ENCODE data around the gene LEFTY1. TPM values are rescaled to one million over a fixed set of nuclear protein-coding genes. Genes with fewer than 3 reads are reported as not detected.

LEFTY1 gene
- total and polyA plus RNA-seq, 9 of the 15 experiments (the other 6 are each of a cell fraction or from before 2014, with no cell fraction given): 0.07 to 0.24 (median 0.17) TPM; not detected in 5

GRCh38 chr1:225928186-225929175 is 39.5 kb upstream of the LEFTY1 start (continued):
- TF ChIP-seq ZNF280B (CRISPR knock-in tag; IDR thresholded peaks at IDR 0.05): no peak
- TF ChIP-seq ZBTB17 (CRISPR knock-in tag; IDR thresholded peaks at IDR 0.05): peak; percentile 96
- TF ChIP-seq ZNF224 (CRISPR knock-in tag; IDR thresholded peaks at IDR 0.05): no peak
- TF ChIP-seq PCBP1 (IDR thresholded peaks at IDR 0.05; ENCODE audit: low read depth, low read length, poor library complexity, severe bottlenecking): no peak
- peak; percentile 84 for TF ChIP-seq ZNF41 (CRISPR knock-in tag; conservative IDR thresholded peaks at IDR 0.05)
- TF ChIP-seq ESRRB (CRISPR knock-in tag; IDR thresholded peaks at IDR 0.05; ENCODE audit: borderline replicate concordance): peak; percentile 40; the same call in 1 of the 2 replicates
- no peak for TF ChIP-seq ZBTB8A (IDR thresholded peaks at IDR 0.05; ENCODE audit: partially characterized antibody)
- TF ChIP-seq TAF15 (IDR thresholded peaks at IDR 0.05; ENCODE audit: low read depth, low read length): no peak
- no peak for TF ChIP-seq ZNF121 (CRISPR knock-in tag; conservative IDR thresholded peaks at IDR 0.05)
- TF ChIP-seq ZNF445 (CRISPR knock-in tag; IDR thresholded peaks at IDR 0.05; ENCODE audit: low read depth): peak; percentile 51; the same call in 1 of the 2 replicates
- peak; percentile 64 for TF ChIP-seq ARHGAP35 (IDR thresholded peaks at IDR 0.05; ENCODE audit: partially characterized antibody)
- no peak for TF ChIP-seq ZNF77 (CRISPR knock-in tag; IDR thresholded peaks at IDR 0.05)
- no peak for TF ChIP-seq NELFE (IDR thresholded peaks at IDR 0.05; ENCODE audit: insufficient read depth, insufficient read length)
- no peak for TF ChIP-seq GABPB2 (CRISPR knock-in tag; conservative IDR thresholded peaks at IDR 0.05)
- peak; percentile 94 for TF ChIP-seq ZBED1 (IDR thresholded peaks at IDR 0.05)

Data from K562 (cell line).